Astrocyte (in vitro differentiated cells and primary cell): ENCODE results near the gene NEK2. TPM values are rescaled to one million over a fixed set of nuclear protein-coding genes. Genes with fewer than 3 reads are reported as not detected.

Experiments
- DNase-seq: peaks from one replicate; pipeline ENCODE4 v3.0.0-alpha.2; 2010; ENCODE audit warnings: low read depth
- FAIRE-seq: peaks from 2 replicates; lab custom pipeline; 2011; peaks lifted over from hg19 to GRCh38; lab: Jason Lieb, UNC
- H2AFZ ChIP-seq: 2 replicates; pipeline ENCODE4 v1.6.0; 2012; ENCODE audit warnings: low read depth, low read length, inconsistent platforms
- H3K27ac ChIP-seq: 2 replicates; pipeline ENCODE4 v1.5.1; 2011; ENCODE audit warnings: low read depth, low read length, inconsistent platforms
- H3K27me3 ChIP-seq: 2 replicates; pipeline ENCODE4 v1.6.0; 2011; ENCODE audit warnings: low read length, inconsistent platforms; ENCODE audit not compliant: insufficient read depth
- H3K36me3 ChIP-seq: 2 replicates; pipeline ENCODE4 v1.5.1; 2011; ENCODE audit warnings: low read length, inconsistent platforms; ENCODE audit not compliant: insufficient read depth
- H3K4me1 ChIP-seq: 2 replicates; pipeline ENCODE4 v1.5.1; 2011; ENCODE audit warnings: low read length, inconsistent platforms; ENCODE audit not compliant: insufficient read depth
- H3K4me2 ChIP-seq: 2 replicates; pipeline ENCODE4 v1.6.0; 2012; ENCODE audit warnings: low read length, inconsistent platforms
- H3K4me3 ChIP-seq: 2 replicates; pipeline ENCODE4 v1.5.1; 2011; ENCODE audit warnings: low read depth, mild to moderate bottlenecking, low read length, inconsistent platforms; ENCODE audit not compliant: insufficient read depth
- H3K79me2 ChIP-seq: 2 replicates; pipeline ENCODE4 v1.6.0; 2012; ENCODE audit warnings: mild to moderate bottlenecking, low read length, inconsistent platforms; ENCODE audit not compliant: insufficient read depth
- H3K9ac ChIP-seq: 2 replicates; pipeline ENCODE4 v1.6.0; 2012; ENCODE audit warnings: mild to moderate bottlenecking, low read length, inconsistent platforms
- H3K9me3 ChIP-seq: 2 replicates; pipeline ENCODE4 v1.5.1; 2012; ENCODE audit warnings: low read depth, mild to moderate bottlenecking, low read length, inconsistent platforms; ENCODE audit not compliant: insufficient read depth
- H4K20me1 ChIP-seq: 2 replicates; pipeline ENCODE4 v1.6.0; 2012; ENCODE audit warnings: low read length, inconsistent platforms; ENCODE audit not compliant: insufficient read depth
- H3K27ac Mint-ChIP-seq: one replicate; pipeline ENCODE4 v1.8.0; 2021; ENCODE audit warnings: mild to moderate bottlenecking, mixed read lengths; ENCODE audit not compliant: unreplicated experiment
- H3K27me3 Mint-ChIP-seq: one replicate; pipeline ENCODE4 v1.8.0; 2021; ENCODE audit warnings: low read depth, mixed read lengths; ENCODE audit not compliant: unreplicated experiment
- H3K36me3 Mint-ChIP-seq: one replicate; pipeline ENCODE4 v1.8.0; 2021; ENCODE audit warnings: low read depth, mixed read lengths; ENCODE audit not compliant: unreplicated experiment
- H3K4me1 Mint-ChIP-seq: one replicate; pipeline ENCODE4 v1.8.0; 2021; ENCODE audit warnings: low read depth, mixed read lengths; ENCODE audit not compliant: unreplicated experiment
- H3K4me3 Mint-ChIP-seq: one replicate; pipeline ENCODE4 v1.8.0; 2021; ENCODE audit warnings: mild to moderate bottlenecking, moderate library complexity, mixed read lengths; ENCODE audit not compliant: unreplicated experiment
- H3K9me3 Mint-ChIP-seq: one replicate; pipeline ENCODE4 v1.8.0; 2021; ENCODE audit warnings: mild to moderate bottlenecking, mixed read lengths; ENCODE audit not compliant: unreplicated experiment
- EZH2 ChIP-seq: IDR thresholded peaks from 2 replicates; pipeline ENCODE4 v1.6.1; 2012; ENCODE audit warnings: mild to moderate bottlenecking, low read length, inconsistent platforms; ENCODE audit not compliant: insufficient read depth
- total RNA-seq: library from RNA; stranded (reverse); gene quantifications from 2 replicates; pipeline ENCODE4 v1.2.1, GENCODE V29; 2021
- TF ChIP-seq, protein P1 (sequence below): IDR thresholded peaks from 2 replicates; pipeline ENCODE4 v1.5.1; 2011; ENCODE audit warnings: low read depth, mild to moderate bottlenecking, inconsistent platforms, low read length, moderate library complexity; ENCODE audit not compliant: insufficient read depth

Gene NEK2
- total RNA-seq, 1 donor from 2014 or later = 1.6 TPM

- Histone ChIP-seq H3K4me3 (no peak overlapping the region), H2AFZ (no peak overlapping the region), H3K36me3 (no peaks in the 10 kb centered on the region), H3K27me3 (no peaks in the 10 kb centered on the region), H3K79me2 (no peaks in the 10 kb centered on the region), H3K4me1 (peaks cover 16% of the 10 kb centered on the region), H3K9ac (no peak overlapping the region), H3K27ac (no peak overlapping the region), H4K20me1 (no peaks in the 10 kb centered on the region), H3K9me3 (no peaks in the 10 kb centered on the region), H3K4me2 (no peak overlapping the region)
- Mint-ChIP-seq H3K27ac (no peak overlapping the region), H3K4me3 (no peak overlapping the region), H3K9me3 (no peaks in the 10 kb centered on the region), H3K4me1 (peaks cover 18% of the 10 kb centered on the region), H3K27me3 (peaks cover 3% of the 10 kb centered on the region), H3K36me3 (peaks cover 4% of the 10 kb centered on the region)
- no peak for DNase-seq
- no peak for FAIRE-seq
- TF ChIP-seq EZH2 = no peak
- TF ChIP-seq, protein P1, sequence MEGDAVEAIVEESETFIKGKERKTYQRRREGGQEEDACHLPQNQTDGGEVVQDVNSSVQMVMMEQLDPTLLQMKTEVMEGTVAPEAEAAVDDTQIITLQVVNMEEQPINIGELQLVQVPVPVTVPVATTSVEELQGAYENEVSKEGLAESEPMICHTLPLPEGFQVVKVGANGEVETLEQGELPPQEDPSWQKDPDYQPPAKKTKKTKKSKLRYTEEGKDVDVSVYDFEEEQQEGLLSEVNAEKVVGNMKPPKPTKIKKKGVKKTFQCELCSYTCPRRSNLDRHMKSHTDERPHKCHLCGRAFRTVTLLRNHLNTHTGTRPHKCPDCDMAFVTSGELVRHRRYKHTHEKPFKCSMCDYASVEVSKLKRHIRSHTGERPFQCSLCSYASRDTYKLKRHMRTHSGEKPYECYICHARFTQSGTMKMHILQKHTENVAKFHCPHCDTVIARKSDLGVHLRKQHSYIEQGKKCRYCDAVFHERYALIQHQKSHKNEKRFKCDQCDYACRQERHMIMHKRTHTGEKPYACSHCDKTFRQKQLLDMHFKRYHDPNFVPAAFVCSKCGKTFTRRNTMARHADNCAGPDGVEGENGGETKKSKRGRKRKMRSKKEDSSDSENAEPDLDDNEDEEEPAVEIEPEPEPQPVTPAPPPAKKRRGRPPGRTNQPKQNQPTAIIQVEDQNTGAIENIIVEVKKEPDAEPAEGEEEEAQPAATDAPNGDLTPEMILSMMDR = no peak
These were observed 24.5 kb downstream of the NEK2 start for GRCh38 chr1:211650904-211651303.

GRCh38 chr1:211648980-211649934 lies 26.2 kb downstream of the NEK2 start:
- DNase-seq = no peak

More at GRCh38 chr1:211648980-211649934, 26.2 kb downstream of the NEK2 start:
- peaks cover 15% of the 10 kb centered on the region for H3K4me1 Mint-ChIP-seq
- H3K27me3 Mint-ChIP-seq = peaks cover 2% of the 10 kb centered on the region
- TF ChIP-seq, protein P1 = no peak
- no peak for TF ChIP-seq EZH2
- Histone ChIP-seq H2AFZ (no peak overlapping the region), H3K9me3 (no peaks in the 10 kb centered on the region), H4K20me1 (no peaks in the 10 kb centered on the region), H3K27me3 (no peaks in the 10 kb centered on the region), H3K9ac (no peak overlapping the region), H3K4me2 (no peak overlapping the region), H3K4me1 (peaks cover 11% of the 10 kb centered on the region), H3K4me3 (no peak overlapping the region), H3K27ac (no peak overlapping the region), H3K36me3 (no peaks in the 10 kb centered on the region), H3K79me2 (no peaks in the 10 kb centered on the region)
- no peak overlapping the region for H3K27ac Mint-ChIP-seq
- H3K4me3 Mint-ChIP-seq = no peak overlapping the region
- H3K9me3 Mint-ChIP-seq = no peaks in the 10 kb centered on the region
- peaks cover 4% of the 10 kb centered on the region for H3K36me3 Mint-ChIP-seq
- no peak for FAIRE-seq
